CD14-positive monocyte (primary cell): ENCODE results near the gene TMEM114. TPM values are rescaled to one million over a fixed set of nuclear protein-coding genes. Genes with fewer than 3 reads are reported as not detected.

Experiments used
- DNase-seq, 3 donors: peaks; one replicate each; pipeline ENCODE4 v3.0.0-alpha.2; 2011 to 2022
- H2AFZ ChIP-seq: 2 replicates; pipeline ENCODE4 v1.6.0; 2012; ENCODE audit warnings: mild to moderate bottlenecking, low read depth, low read length, inconsistent platforms; ENCODE audit not compliant: insufficient read depth, poor library complexity, severe bottlenecking
- H3K27ac ChIP-seq, 2 donors: 1 replicate in 1 of 2; 2 replicates in 1 of 2; pipeline ENCODE4 v1.5.1; 2012 to 2013; ENCODE audit warnings: low read length in 2 of 2, control low read depth in 1 of 2, inconsistent platforms in 1 of 2, low read depth in 1 of 2, mild to moderate bottlenecking in 1 of 2
- H3K27me3 ChIP-seq, 2 donors: one replicate each; pipeline versions ENCODE4 v1.6.0 to v1.6.1; 2011 to 2013; ENCODE audit warnings: low read length in 2 of 2; ENCODE audit not compliant: control insufficient read depth in 2 of 2, insufficient read depth in 2 of 2
- H3K36me3 ChIP-seq, 2 donors: replicated peaks in 1 of 2; 1 replicate in 1 of 2; 2 replicates in 1 of 2; pipeline versions ENCODE4 v1.5.1 to v1.6.1; 2012 to 2013; ENCODE audit warnings: low read length in 2 of 2, control low read depth in 1 of 2, inconsistent platforms in 1 of 2, mild to moderate bottlenecking in 1 of 2; ENCODE audit not compliant: insufficient read depth in 2 of 2, control insufficient read depth in 1 of 2
- H3K4me1 ChIP-seq, 2 donors: 1 replicate in 1 of 2; 2 replicates in 1 of 2; pipeline versions ENCODE4 v1.5.1 to v1.6.1; 2012 to 2013; ENCODE audit warnings: low read length in 2 of 2, control low read depth in 1 of 2, inconsistent platforms in 1 of 2, mild to moderate bottlenecking in 1 of 2, moderate library complexity in 1 of 2; ENCODE audit not compliant: insufficient read depth in 2 of 2, control insufficient read depth in 1 of 2
- H3K4me2 ChIP-seq: replicated peaks from 2 replicates; pipeline ENCODE3; 2012; ENCODE audit warnings: low read length, moderate library complexity, mild to moderate bottlenecking; ENCODE audit not compliant: poor library complexity, severe bottlenecking; ENCODE audit errors: extremely low read depth
- H3K4me3 ChIP-seq, 3 experiments: fragments of 200-600 bp in 1 of 3; sonication (generic) in 1 of 3; replicated peaks in 1 of 3; 1 replicate in 2 of 3; 2 replicates in 1 of 3; pipeline ENCODE4 v1.5.1; 2011 to 2013; ENCODE audit warnings: low read length in 3 of 3, mild to moderate bottlenecking in 3 of 3, control low read depth in 2 of 3, low read depth in 2 of 3, inconsistent platforms in 1 of 3, moderate library complexity in 1 of 3
- H3K79me2 ChIP-seq: 2 replicates; pipeline ENCODE4 v1.6.0; 2012; ENCODE audit warnings: mild to moderate bottlenecking, control low read depth, inconsistent platforms, low read length, moderate library complexity; ENCODE audit not compliant: insufficient read depth
- H3K9ac ChIP-seq: 2 replicates; pipeline ENCODE4 v1.6.0; 2017; ENCODE audit warnings: low read length, mild to moderate bottlenecking; ENCODE audit not compliant: insufficient read depth, poor library complexity, severe bottlenecking
- H3K9me3 ChIP-seq, 2 donors: replicated peaks in 1 of 2; 1 replicate in 1 of 2; 2 replicates in 1 of 2; pipeline versions ENCODE4 v1.5.1 to v1.6.1; 2012 to 2013; ENCODE audit warnings: low read length in 2 of 2, control low read depth in 1 of 2; ENCODE audit not compliant: control insufficient read depth in 1 of 2, insufficient read depth in 1 of 2
- H4K20me1 ChIP-seq: 2 replicates; pipeline ENCODE4 v1.6.0; 2012; ENCODE audit warnings: mild to moderate bottlenecking, low read length, control low read depth, moderate library complexity; ENCODE audit not compliant: insufficient read depth
- H3K27ac Mint-ChIP-seq, 7 donors: one replicate each; pipeline ENCODE4 v1.8.0; 2020; ENCODE audit warnings: mild to moderate bottlenecking in 7 of 7, mixed read lengths in 7 of 7, moderate library complexity in 6 of 7, inconsistent platforms in 2 of 7
- H3K27me3 Mint-ChIP-seq, 3 donors: one replicate each; pipeline ENCODE4 v1.8.0; 2021 to 2022; ENCODE audit warnings: low read depth in 3 of 3, mild to moderate bottlenecking in 3 of 3, mixed read lengths in 3 of 3, moderate library complexity in 3 of 3, inconsistent platforms in 1 of 3
- H3K36me3 Mint-ChIP-seq, 2 donors: one replicate each; pipeline ENCODE4 v1.8.0; 2020; ENCODE audit warnings: mixed read lengths in 2 of 2, inconsistent platforms in 1 of 2, mild to moderate bottlenecking in 1 of 2
- H3K4me1 Mint-ChIP-seq: one replicate; pipeline ENCODE4 v1.8.0; 2020; ENCODE audit warnings: mild to moderate bottlenecking, mixed read lengths
- H3K4me3 Mint-ChIP-seq, 2 donors: one replicate each; pipeline ENCODE4 v1.8.0; 2020; ENCODE audit warnings: mild to moderate bottlenecking in 2 of 2, mixed read lengths in 2 of 2, moderate library complexity in 1 of 2
- H3K9me3 Mint-ChIP-seq, 7 donors: one replicate each; pipeline ENCODE4 v1.8.0; 2020 to 2022; ENCODE audit warnings: mixed read lengths in 7 of 7, mild to moderate bottlenecking in 6 of 7, moderate library complexity in 6 of 7, inconsistent platforms in 2 of 7
- CTCF ChIP-seq: fragments of 200-600 bp; IDR thresholded peaks from one replicate; pipeline ENCODE4 v1.8.0; 2022; ENCODE audit warnings: antibody characterized with exemption, mild to moderate bottlenecking
- WGBS: methylation state at CpG from one replicate; pipeline ENCODE4 v1.1.5; 2013; ENCODE audit warnings: missing lambda C conversion rate; ENCODE audit not compliant: insufficient coverage; 5-methylcytosine and 5-hydroxymethylcytosine counted together
- intact Hi-C, 2 donors: fragments of 100-400 bp; cut with micrococcal nuclease; formaldehyde crosslinking; loops; one replicate each; pipeline versions ENCODE4 v1.15.0 to v1.15.1; 2023
- polyA plus RNA-seq, 3 donors: library from polyadenylated mRNA; depleted of rRNA in 1 of 3; unstranded in 2 of 3; stranded (reverse) in 1 of 3; fragments of 300-500 nt in 2 of 3; fragments of >200 nt in 1 of 3; fragmentation: Illumina TruSeq in 2 of 3; gene quantifications; 1 replicate in 2 of 3; 2 replicates in 1 of 3; pipeline ENCODE4 v1.2.3, GENCODE V29; 2012 to 2021

TMEM114 gene
- polyA plus RNA-seq, 3 donors = not detected

GRCh38 chr16:8544406-8544805, 45.9 kb downstream of the TMEM114 start:
- TF ChIP-seq CTCF = no peak
- no peak overlapping the region for H3K4me3 ChIP-seq
- H3K79me2 ChIP-seq = no peaks in the 10 kb centered on the region
- Mint-ChIP-seq H3K4me1 (no peaks in the 10 kb centered on the region), H3K27me3 (peaks cover 4 to 19% (median 8%) of the 10 kb centered on the region in 3 donors), H3K9me3 (no peaks in the 10 kb centered on the region), H3K4me3 (no peak overlapping the region), H3K36me3 (no peaks in the 10 kb centered on the region), H3K27ac (no peak overlapping the region)
- no peak overlapping the region for H3K9ac ChIP-seq
- no peak for DNase-seq
- H3K27me3 ChIP-seq = peaks cover 0 to 4% of the 10 kb centered on the region in 2 donors
- H4K20me1 ChIP-seq = no peaks in the 10 kb centered on the region
- no peaks in the 10 kb centered on the region for H3K4me1 ChIP-seq
- no peak overlapping the region for H3K27ac ChIP-seq
- 100% methylated on average over 2 of the region's 5 CpGs for WGBS
- no peak overlapping the region for H3K4me2 ChIP-seq
- no peaks in the 10 kb centered on the region for H3K9me3 ChIP-seq
- intact Hi-C loops = no loop called here
- H3K36me3 ChIP-seq = no peaks in the 10 kb centered on the region
- no peak overlapping the region for H2AFZ ChIP-seq

- no peak overlapping the region for H2AFZ ChIP-seq
- H3K36me3 ChIP-seq = no peaks in the 10 kb centered on the region
- intact Hi-C loops = no loop called here
- H3K27me3 ChIP-seq = peaks cover 0 to 4% of the 10 kb centered on the region in 2 donors
- no peak overlapping the region for H3K4me2 ChIP-seq
- no peak for TF ChIP-seq CTCF
- no peak overlapping the region for H3K27ac ChIP-seq
- no peaks in the 10 kb centered on the region for H3K4me1 ChIP-seq
- no peaks in the 10 kb centered on the region for H3K79me2 ChIP-seq
- H3K4me3 Mint-ChIP-seq = no peak overlapping the region
- H3K27ac Mint-ChIP-seq = no peak overlapping the region
- H3K4me1 Mint-ChIP-seq = no peaks in the 10 kb centered on the region
- no peak for DNase-seq
- H3K9me3 ChIP-seq = no peaks in the 10 kb centered on the region
- 38% methylated on average over 2 of the region's 3 CpGs for whole genome bisulfite sequencing
- H3K36me3 Mint-ChIP-seq = no peaks in the 10 kb centered on the region
- H4K20me1 ChIP-seq = no peaks in the 10 kb centered on the region
- H3K4me3 ChIP-seq = no peak overlapping the region
- H3K9me3 Mint-ChIP-seq = no peaks in the 10 kb centered on the region
- H3K27me3 Mint-ChIP-seq = peaks cover 8 to 20% (median 8%) of the 10 kb centered on the region in 3 donors
- H3K9ac ChIP-seq = no peak overlapping the region
Measured at GRCh38 chr16:8543258-8543657, 47.1 kb downstream of the TMEM114 start.
